DND-41 (cell line): ENCODE results near the gene SLC23A2.

Experiments
- ATAC-seq: fragments of 200-7000 bp; cut with Tn5 transposase; 3 replicates; pipeline ENCODE4 v1.9.1; 2021; ENCODE audit warnings: low read depth; ENCODE audit not compliant: insufficient read depth
- DNase-seq: peaks from one replicate; pipeline ENCODE4 v3.0.0-alpha.2; 2020
- H2AFZ ChIP-seq: 2 replicates; pipeline ENCODE4 v1.6.0; 2012; ENCODE audit warnings: low read depth, low read length
- H3K27ac ChIP-seq: 2 replicates; pipeline ENCODE4 v1.5.1; 2012; ENCODE audit warnings: low read length, inconsistent platforms
- H3K27me3 ChIP-seq: fragments of 200-600 bp; sonication (generic); 2 replicates; pipeline ENCODE4 v1.6.0; 2012; ENCODE audit warnings: low read length, mild to moderate bottlenecking, inconsistent platforms; ENCODE audit not compliant: insufficient read depth, poor library complexity
- H3K36me3 ChIP-seq: 2 replicates; pipeline ENCODE4 v1.5.1; 2012; ENCODE audit warnings: low read length, inconsistent platforms; ENCODE audit not compliant: insufficient read depth
- H3K4me1 ChIP-seq: 2 replicates; pipeline ENCODE4 v1.5.1; 2012; ENCODE audit warnings: mild to moderate bottlenecking, low read length; ENCODE audit not compliant: insufficient read depth
- H3K4me2 ChIP-seq: 2 replicates; pipeline ENCODE4 v1.6.0; 2012; ENCODE audit warnings: mild to moderate bottlenecking, moderate library complexity, low read length, inconsistent platforms; ENCODE audit not compliant: insufficient read depth
- H3K4me3 ChIP-seq, 2 experiments: fragments of 200-600 bp in 1 of 2; shearing (Covaris generic) in 1 of 2; 2 replicates each; pipeline ENCODE4 v1.5.1; 2012 to 2016; ENCODE audit warnings: inconsistent platforms in 2 of 2, low read length in 2 of 2, mild to moderate bottlenecking in 2 of 2, low read depth in 1 of 2, moderate library complexity in 1 of 2
- H3K79me2 ChIP-seq: 2 replicates; pipeline ENCODE4 v1.6.0; 2012; ENCODE audit warnings: low read length, inconsistent platforms; ENCODE audit not compliant: insufficient read depth
- H3K9ac ChIP-seq: 2 replicates; pipeline ENCODE4 v1.6.0; 2012; ENCODE audit warnings: low read depth, mild to moderate bottlenecking, inconsistent platforms, low read length, moderate library complexity
- H3K9me3 ChIP-seq: 2 replicates; pipeline ENCODE4 v1.5.1; 2012; ENCODE audit warnings: low read length, moderate library complexity, mild to moderate bottlenecking, inconsistent platforms; ENCODE audit not compliant: insufficient read depth, severe bottlenecking
- H4K20me1 ChIP-seq: 2 replicates; pipeline ENCODE4 v1.6.0; 2012; ENCODE audit warnings: low read length; ENCODE audit not compliant: insufficient read depth
- CTCF ChIP-seq: IDR thresholded peaks from 2 replicates; pipeline ENCODE4 v1.5.1; 2012; ENCODE audit warnings: borderline replicate concordance, low read length, moderate library complexity, mild to moderate bottlenecking; ENCODE audit not compliant: poor library complexity, severe bottlenecking; ENCODE audit errors: extremely low read depth
- EZH2 ChIP-seq: IDR thresholded peaks from 3 replicates; pipeline ENCODE4 v1.6.1; 2012; ENCODE audit warnings: borderline replicate concordance, low read depth, mild to moderate bottlenecking, moderate library complexity, low read length, inconsistent platforms; ENCODE audit not compliant: severe bottlenecking

SLC23A2 gene

GRCh38 chr20:4864311-4864752 lies 137.0 kb downstream of the SLC23A2 start:
- H3K27ac ChIP-seq = no peak overlapping the region
- H4K20me1 ChIP-seq = 0 out of 2 replicates have a peak, but pooled peaks cover 3% of the 10 kb centered on the region
- H3K4me3 ChIP-seq = no peak overlapping the region
- no peaks in the 10 kb centered on the region for H3K4me1 ChIP-seq
- no peak overlapping the region for H2AFZ ChIP-seq
- no peak overlapping the region for H3K4me2 ChIP-seq
- H3K79me2 ChIP-seq = no peaks in the 10 kb centered on the region
- DNase-seq (no peak), ATAC-seq (no peak)
- no peak overlapping the region for H3K9ac ChIP-seq
- H3K36me3 ChIP-seq = peaks cover 82% of the 10 kb centered on the region
- no peaks in the 10 kb centered on the region for H3K9me3 ChIP-seq
- no peak for TF ChIP-seq CTCF
- no peak for TF ChIP-seq EZH2
- H3K27me3 ChIP-seq = no peaks in the 10 kb centered on the region

DNA sequence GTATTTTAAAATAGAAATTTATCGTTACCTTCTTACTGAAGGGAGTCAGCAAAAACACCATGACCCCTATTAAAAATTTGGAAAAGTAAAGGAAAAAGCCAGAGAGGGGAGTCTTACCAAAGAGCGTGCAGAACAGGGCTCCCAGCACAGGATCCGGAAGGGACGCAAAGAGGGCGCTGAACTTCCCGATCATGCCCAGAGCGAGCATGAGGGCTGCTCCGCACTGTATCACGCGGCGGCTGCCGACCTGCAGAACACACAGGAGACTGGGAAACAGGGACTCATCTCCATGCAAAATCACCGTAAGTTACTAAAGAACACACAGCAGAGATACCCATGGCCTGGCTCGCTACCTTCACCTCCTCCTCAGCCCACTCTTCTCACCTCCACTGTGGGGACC lies 138.6 kb downstream of the SLC23A2 start:
- no peaks in the 10 kb centered on the region for H3K9me3 ChIP-seq
- H3K27me3 ChIP-seq = no peaks in the 10 kb centered on the region
- no peak overlapping the region for H2AFZ ChIP-seq

GRCh38 chr20:4861961-4862360 lies 139.3 kb downstream of the SLC23A2 start:
- H3K36me3 ChIP-seq = peaks cover 92% of the 10 kb centered on the region
- ATAC-seq (no peak), DNase-seq (no peak)
- H3K9me3 ChIP-seq = no peaks in the 10 kb centered on the region
- no peak overlapping the region for H3K27ac ChIP-seq
- no peak overlapping the region for H3K4me3 ChIP-seq
- TF ChIP-seq EZH2 = no peak
- H3K27me3 ChIP-seq = no peaks in the 10 kb centered on the region
- H3K9ac ChIP-seq = no peak overlapping the region
- H4K20me1 ChIP-seq = no peaks in the 10 kb centered on the region
- no peak overlapping the region for H2AFZ ChIP-seq
- no peaks in the 10 kb centered on the region for H3K4me1 ChIP-seq
- no peak overlapping the region for H3K4me2 ChIP-seq
- H3K79me2 ChIP-seq = no peaks in the 10 kb centered on the region

More for the DNA sequence above, 138.6 kb downstream of the SLC23A2 start:
- H3K36me3 ChIP-seq = peaks cover 90% of the 10 kb centered on the region
- no peak for ATAC-seq
- no peak overlapping the region for H3K27ac ChIP-seq
- no peak overlapping the region for H3K9ac ChIP-seq
- TF ChIP-seq EZH2 = no peak
- no peak for TF ChIP-seq CTCF
- H3K4me3 ChIP-seq = no peak overlapping the region
- H3K79me2 ChIP-seq = no peaks in the 10 kb centered on the region
- H3K4me1 ChIP-seq = no peaks in the 10 kb centered on the region
- H4K20me1 ChIP-seq = 0 out of 2 replicates have a peak, but pooled peaks cover 3% of the 10 kb centered on the region
- DNase-seq = no peak
- H3K4me2 ChIP-seq = no peak overlapping the region

DNA sequence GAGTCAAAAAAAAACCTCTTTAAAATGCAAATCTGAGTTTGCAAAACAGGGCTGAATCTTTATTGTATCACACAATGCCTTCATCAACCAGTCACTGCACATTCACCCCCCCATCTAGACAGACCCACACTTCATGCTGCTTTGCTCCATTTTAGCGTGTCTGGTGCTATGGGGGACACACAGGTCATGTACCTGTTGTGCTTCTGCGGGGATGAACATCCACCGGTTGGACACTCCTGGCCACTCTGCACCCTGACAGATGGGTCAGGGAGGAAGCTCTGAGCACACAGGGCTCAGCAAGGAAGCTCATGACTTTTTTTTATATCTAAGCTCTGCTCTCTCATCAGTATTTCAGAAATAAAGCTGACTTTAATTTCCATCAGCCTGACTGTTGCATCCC lies 143.3 kb downstream of the SLC23A2 start:
- Histone ChIP-seq H3K4me1 (no peaks in the 10 kb centered on the region), H3K4me2 (no peak overlapping the region), H3K9ac (no peak overlapping the region), H3K27me3 (no peaks in the 10 kb centered on the region), H3K79me2 (no peaks in the 10 kb centered on the region), H2AFZ (no peak overlapping the region), H3K27ac (no peak overlapping the region), H3K36me3 (peaks cover 100% of the 10 kb centered on the region), H4K20me1 (no peaks in the 10 kb centered on the region), H3K4me3 (no peak overlapping the region), H3K9me3 (no peaks in the 10 kb centered on the region)
- ATAC-seq = no peak
- peak; percentile 1 for DNase-seq
- TF ChIP-seq CTCF (no peak), EZH2 (no peak)
